ENCODE data around the gene RNF20.

DNA sequence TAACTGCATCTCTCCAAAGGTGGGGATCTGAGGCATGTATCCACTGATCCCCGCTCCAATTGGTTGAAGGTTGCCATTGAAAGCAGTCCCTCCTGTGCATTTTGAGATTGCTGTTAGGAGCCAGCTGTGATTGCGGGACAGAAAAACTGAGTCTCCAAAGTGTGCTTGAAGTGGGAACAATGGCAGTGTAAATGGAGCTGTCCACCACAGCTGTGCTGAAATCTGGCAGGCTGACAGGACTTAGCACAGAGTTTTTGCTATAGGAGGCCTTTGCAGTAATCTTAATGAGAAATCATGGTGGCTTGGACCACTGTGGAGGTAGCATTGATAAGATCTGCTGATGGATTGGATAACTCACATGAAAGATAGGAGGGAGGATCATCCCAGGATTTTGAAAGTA lies 3.3 kb downstream of the RNF20 start:
- TF ChIP-seq CTCF (IDR thresholded peaks at IDR 0.05) (no peak), POLR2A (IDR thresholded peaks at IDR 0.05) (no peak)
